Mesenteric fat pad (tissue), 1 donor: Measurements from ENCODE around the gene LRRC75A. TPM values are rescaled to one million over a fixed set of nuclear protein-coding genes. Genes with fewer than 3 reads are reported as not detected.

Experiments
- DNase-seq: peaks from one replicate; pipeline ENCODE4 v3.0.0-alpha.2; 2020; ENCODE audit warnings: low spot score
- total RNA-seq: library from RNA; stranded (reverse); fragmentation: NEBNext Ultra II Directional; extraction: Animal tissue kit (Norgen Biotek cat#: 25700); gene quantifications from one replicate; pipeline ENCODE4 v1.2.1, GENCODE V29; 2021
- donor health status: DM: yes; HTN: yes; CAD: no.

Gene LRRC75A
- total RNA-seq, 1 donor from 2014 or later = 3.1 TPM

DNA sequence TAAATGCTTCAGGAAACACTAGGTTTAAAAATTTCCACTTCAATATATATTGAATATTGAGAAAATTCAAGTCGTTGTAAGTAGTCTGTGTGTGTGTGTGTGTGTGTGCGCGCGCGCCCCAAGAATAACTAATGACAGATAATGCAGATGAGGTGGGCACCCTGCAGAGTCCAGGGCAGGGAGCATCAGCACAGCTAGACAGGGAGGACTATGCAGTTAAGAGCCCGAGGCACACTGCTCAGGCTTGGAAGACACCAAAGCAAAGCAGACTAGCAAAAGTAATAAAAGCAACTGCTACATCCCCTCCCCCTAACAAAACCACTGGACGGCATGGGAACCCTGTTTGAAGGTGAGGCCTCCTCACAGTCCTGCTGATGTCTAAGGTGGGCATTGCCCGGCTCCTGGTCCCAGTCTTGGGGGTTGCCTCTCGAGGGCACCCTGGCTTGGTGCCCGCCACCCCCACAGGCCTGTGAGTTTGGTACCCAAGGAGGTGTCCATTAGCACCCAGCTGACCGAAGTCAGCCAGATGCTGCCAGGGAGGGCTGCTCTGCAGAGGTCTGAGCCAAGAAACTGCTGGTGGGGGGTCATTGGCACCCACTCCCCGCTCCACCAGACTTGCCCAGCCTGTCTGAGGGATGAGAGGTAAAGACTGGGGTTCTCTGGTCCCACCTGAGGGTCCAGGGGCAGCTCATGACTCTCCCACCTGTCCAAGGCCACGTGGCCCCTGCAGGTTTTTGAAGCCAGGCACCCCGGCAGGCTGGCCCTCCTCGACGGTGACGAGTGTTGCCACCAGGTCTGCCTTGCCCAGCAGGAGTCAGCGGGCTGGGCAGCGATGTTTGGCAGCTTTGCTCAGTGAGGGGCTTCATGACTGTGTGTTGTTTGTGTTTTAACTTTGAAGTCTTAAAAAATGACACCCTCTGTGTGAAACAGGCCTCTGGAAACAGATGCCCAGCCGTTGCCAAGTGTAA lies 18.7 kb downstream of the LRRC75A start:
- DNase-seq = no peak

- no peak for DNase-seq
Observed at GRCh38 chr17:16472539-16472938, 19.5 kb downstream of the LRRC75A start.

GRCh38 chr17:16471295-16471694 lies 20.7 kb downstream of the LRRC75A start:
- no peak for DNase-seq

GRCh38 chr17:16470265-16470664 lies 21.7 kb downstream of the LRRC75A start:
- DNase-seq = no peak

- DNase-seq = no peak
Observed at GRCh38 chr17:16468428-16468992, 23.5 kb downstream of the LRRC75A start.

DNA sequence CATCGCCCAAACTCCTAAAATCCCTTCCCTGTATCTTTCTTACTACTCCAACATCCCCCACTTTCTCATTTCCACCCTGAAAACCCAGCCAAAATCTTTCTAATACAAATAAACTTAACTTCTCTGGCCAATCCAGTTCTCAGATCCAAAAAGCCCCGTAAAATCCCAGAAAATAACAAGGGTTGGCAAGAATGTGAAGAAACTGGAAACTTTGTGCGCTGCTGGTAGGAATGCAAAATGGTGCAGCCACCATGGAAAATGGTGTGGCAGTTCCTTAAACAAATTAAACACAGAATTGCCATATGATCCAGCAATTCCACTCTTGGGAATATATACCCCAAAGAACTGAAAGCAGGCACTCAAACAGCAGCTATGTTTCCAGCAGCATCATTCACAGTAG lies 24.1 kb downstream of the LRRC75A start:
- DNase-seq = no peak

DNA sequence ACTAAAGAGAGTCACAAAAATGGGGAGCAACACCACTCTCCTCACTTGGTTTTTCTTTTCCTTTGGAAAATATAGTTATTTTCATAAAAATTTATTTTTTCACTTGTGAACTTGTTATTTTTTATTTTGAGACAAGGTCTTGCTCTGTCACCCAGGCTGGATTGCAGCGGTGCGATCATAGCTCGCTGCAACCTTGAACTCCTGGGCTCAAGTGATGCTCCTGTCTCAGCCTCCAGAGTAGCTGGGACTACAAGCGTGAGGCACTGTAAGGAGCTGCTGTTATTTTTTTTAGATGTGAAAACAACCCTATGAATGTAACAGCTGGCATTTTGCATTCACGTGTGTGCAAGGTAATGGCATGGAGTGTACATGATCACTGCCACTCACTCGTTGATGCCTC lies 24.9 kb downstream of the LRRC75A start:
- DNase-seq = no peak

DNA sequence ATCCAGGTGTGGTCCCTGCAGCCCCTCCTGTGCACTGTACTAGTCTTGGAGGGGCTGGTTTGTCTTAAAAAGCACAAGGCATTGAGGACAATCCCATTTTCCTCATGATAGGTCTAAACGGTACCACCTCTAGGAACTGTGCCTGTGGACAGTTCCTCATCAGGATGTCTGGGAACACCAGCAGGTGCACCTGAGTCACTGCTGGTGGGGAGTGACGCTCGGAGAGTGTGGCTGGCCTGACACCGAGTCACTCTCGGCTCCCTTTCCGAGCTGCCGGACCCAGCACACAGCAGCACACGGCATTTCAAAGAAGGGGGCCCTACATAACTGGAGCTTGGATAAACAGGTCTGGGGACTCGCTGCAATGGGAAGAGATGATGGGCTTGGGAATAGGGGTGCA lies 25.6 kb downstream of the LRRC75A start:
- no peak for DNase-seq

DNA sequence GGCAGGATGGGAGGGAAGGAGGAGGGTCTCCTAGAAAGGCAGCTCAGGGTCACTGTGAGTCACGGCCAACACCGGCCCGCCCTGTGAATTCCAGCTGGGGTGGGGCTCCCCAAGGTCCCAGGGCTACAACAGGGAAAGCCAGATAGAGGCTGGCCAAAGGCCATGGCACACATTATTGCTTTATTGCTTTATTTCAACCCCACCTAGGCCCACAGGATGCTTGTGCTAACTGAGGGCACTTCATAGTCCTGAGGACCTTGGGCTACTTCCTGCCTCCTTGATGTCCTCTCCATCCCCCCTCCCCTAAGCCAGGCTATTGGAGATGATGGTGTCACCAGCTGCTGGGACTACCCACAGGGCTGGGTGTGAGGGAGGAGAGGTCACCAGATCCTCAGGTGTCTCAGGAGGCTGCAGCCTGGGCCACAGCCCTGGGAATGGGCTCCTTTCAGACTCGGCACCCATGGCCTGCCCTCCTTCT lies 26.1 kb downstream of the LRRC75A start:
- DNase-seq = no peak

DNA sequence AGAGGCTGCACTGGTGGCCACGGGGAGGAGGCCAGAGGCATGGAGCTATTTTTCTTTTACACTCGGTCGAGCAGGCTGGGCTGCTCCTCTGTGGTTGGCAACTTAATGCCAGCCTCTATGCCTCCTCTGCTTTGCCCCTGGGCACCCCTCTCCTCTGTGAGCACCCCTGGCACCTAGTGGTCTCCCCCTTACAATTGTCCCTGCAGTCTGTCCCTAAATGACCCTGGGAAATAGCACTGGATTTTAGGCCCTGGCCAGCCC lies 27.0 kb downstream of the LRRC75A start:
- no peak for DNase-seq

DNA sequence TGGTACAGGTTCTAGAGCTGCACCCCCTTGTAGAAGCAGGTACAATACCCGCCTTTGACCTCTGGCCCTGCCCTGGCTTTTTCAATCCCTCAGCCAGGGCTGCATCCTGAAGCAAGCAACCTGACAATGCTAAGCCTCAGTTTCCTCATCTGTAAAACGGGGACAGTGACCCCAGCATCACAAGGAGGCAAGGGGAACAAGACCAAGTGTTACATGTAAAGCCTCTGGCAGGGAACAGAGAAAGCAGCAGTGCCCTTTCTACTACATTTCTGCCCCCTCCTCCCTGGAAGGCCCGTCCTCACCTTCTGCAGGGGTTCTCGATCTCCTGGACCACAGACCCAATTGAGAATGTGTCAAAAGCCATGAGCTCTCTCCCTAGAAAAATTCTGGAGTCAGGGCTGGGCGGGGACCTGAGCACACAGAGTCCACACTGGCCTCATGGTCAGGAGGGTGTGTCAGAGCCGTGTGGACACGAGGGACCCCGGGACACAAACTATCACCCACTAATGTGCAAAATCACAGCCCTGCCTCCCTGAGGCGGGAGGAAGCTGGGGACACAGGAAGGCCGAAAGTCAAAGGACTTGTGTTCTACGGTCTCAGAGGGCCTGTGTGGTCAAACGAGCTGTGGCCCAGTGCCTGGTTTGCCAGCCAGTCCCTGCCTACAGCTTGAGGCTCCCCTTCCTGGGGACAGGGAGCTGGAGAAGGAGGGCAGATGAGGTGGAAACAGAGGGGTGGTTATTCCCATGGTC lies 27.5 kb downstream of the LRRC75A start:
- DNase-seq = no peak

DNA sequence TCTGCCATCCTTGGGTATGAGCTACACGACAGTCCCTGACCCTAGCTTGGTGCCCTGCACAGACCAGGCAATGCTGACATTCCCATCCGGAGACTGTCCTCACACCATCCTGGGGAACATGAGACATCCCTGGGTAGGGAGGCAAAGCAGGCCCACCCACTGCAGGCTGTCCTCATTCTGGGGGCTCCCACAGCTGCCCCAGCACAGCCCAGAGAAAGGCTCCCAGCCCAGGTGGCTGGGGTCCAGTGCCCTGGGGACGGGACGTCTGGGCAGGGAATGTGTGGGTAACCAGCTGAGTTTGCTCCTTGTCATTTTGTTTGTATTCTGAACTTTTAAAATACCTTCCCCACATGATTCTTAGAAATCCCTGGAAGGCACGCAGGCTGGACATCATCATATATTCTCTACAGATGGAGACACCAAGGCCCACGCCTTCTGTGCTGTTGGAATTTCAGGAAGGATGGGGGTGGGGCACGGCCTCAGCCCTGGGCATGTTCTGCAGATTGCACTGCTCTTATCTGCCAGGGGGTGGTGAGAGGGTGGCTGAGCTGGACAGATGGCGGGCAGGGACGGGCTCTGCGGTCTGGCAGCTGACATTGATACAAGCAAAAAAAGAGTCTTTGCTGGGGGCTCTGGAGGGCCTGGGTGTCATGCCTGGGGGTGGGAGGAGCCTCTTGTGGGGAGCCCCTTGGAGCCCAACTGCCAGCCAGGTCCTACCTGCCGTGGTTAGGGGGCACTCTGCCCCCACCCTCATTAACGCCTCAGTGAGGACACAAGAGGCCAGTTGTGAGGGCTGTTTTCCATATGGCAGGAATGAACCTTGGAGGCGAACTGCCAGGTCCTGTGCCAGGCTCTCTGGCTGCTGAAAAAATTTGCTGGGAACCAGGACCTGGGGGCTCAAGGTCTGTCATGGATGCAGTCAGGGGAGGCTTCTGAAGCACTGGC lies 28.4 kb downstream of the LRRC75A start:
- no peak for DNase-seq

DNA sequence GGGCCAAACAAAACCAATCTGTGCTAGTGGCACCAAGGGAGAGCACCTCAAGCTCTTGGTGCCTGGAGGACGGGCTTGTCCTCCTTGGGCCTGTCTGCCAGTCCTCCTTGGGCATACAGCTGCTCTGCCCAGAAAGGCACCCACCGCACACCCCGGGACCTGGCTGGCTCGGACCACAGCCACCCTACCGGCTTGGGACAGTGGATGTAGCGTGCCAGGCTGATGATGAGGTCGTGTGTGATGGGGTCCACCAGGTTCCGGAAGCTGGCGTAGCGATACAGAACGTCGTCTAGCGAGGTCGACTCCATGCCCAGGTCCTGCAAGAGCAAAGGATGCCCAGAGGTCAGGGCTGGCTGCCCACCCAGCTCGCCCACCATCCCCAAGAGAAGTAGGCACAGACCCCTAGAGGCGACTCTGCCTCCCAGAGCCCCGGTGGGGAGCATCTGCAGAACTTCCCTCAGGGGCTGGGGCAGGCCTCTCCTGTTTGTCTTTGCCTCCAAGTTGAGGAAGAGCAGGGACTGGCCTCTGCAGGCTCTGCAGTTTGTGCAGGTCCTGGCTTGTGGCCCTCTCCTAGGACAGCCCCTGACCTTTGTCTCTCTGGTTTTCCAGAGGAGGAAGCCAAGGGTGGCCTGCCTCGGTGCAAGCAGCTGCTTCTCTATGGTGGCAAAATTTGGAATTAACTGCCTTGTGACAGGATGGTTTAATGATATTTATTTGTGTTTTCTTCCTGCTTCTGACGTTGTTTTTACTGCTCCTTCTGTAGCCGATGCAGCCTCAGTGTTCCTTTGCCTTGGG lies 29.7 kb downstream of the LRRC75A start:
- no peak for DNase-seq

DNA sequence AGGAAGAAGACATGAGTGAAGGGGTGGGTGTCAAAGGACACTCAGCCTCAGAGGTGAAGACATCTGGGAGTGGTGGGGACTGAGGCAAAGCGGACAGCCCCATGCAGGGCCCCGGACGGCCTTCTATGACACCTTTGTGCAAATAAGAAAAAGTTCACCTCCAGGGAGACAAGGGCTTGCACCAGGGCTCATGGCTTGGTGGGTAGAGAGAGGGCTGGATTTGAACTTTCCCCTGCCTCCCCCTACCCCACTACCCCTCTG lies 30.5 kb downstream of the LRRC75A start:
- DNase-seq = no peak

DNA sequence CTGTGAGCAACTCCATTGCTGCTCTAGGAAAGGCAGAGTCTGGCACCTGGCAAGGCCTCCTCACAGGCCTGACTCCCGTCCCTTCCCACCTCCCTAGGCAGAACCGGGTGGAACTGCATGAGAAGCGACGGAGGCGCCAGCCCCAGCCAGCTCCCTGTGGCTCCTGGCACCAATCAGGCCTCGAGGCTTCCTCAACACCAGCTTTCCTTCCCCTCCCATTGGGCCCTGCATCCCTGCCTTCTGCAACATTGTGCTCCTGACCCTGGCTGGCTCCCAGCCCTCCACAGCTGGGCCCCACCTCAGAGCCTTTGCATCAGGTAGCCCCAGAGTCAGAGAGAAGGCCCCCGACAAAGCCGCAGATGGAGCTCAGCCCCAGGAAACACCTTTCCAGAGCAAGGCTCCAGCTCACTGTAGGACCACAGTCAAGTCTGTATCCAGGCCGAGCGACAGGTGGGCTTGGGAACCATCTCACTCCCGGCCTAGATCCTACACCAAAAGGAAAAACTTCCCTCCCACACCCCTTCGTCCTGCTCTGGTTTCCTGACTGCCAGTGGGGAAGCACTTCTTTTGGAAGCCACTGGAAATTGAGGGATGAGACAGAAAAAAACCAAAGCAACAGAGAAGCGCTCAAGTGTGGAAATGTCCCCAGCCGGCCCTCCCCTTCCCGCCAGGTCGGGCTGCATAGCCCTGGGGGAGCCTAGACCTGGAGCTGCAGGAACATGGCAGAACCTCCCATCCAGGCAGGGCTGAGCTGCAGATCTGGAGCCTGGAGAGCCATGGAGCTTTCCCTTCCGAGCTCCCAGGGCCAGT lies 31.0 kb downstream of the LRRC75A start:
- DNase-seq = no peak

DNA sequence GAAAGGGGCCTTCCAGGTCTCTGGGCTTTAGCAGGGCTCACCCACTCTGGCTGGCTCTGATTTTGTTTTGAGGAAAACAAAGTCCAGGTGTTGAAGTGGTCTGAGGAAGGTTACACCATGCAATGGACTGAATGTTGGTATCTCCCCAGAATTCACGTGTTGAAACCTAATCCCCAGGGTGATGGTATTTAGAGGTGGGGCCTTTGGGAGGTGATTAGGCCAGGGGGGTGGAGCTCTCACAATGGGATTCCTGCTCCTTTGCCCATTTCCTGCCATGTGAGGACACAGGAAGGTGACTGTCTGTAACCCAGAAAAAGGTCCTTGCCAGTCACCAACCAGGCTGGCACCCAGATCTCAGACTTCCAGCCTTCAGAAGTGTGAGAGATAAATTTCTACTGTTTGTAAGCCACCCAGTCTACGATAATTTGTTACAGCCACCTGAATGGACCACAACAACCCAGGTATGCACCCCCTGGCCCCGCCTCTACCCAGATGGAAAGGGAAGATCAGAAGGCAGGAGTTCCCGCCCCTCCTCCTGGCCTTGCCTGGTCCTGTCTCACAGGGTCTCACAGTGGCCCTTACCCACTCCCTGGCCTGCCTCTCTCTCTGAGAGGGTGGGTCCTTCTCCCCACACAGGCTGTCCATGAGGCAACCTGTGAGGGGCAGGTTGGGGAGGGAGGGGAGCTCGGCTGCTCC lies 32.0 kb downstream of the LRRC75A start:
- no peak for DNase-seq

DNA sequence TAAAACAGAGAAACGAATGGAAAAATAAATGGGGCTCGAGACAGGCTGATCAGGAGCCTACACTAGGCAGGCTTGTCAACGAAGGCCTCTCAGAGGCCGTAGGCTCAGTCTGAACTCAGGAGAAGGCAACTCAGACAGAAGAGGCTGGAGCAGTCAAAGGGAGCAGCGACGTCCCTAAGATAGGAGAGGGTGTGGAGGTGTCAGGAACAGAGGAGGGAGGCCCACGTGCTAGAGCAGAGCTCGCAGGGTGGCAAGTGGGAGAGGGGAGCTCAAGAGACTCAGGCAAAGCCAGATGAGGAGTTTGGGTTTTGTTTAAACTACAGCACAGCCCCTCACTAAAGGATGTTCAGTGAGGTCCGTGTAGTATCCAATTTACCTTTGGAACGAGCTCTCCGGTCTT lies 32.7 kb downstream of the LRRC75A start:
- no peak for DNase-seq

DNA sequence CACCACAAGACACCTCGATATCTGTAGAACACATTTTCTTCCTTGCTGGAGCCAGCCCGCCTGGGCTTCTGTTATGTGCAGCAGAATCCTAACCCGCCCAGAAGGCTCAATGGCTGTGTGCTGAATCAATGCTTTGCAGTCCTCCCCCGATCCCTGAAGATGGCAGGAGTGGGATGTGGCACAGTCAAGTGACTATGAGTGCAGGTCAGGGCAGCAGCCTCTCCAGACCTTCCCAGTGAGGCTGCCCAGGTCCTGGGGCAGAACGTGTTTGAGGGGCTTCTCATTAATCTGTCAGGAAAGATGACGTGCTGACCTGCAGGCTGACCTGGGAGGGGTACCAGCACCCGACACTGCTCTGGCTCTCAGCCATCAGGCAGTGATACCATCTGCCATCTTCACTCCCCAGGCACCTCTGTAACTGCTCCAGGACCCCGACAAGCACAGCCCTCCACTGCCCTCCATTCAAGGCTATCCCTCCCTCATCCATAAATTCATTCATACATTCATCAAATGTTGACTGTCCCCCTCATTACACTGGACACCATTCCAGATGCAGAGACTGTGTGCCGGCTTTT lies 35.2 kb downstream of the LRRC75A start:
- DNase-seq = no peak
